8988T (cell line): Measurements from ENCODE around the gene CSTB.

ENCODE experiments used
- DNase-seq: peaks from one replicate; pipeline ENCODE4 v3.0.0; 2011

CSTB gene

DNA sequence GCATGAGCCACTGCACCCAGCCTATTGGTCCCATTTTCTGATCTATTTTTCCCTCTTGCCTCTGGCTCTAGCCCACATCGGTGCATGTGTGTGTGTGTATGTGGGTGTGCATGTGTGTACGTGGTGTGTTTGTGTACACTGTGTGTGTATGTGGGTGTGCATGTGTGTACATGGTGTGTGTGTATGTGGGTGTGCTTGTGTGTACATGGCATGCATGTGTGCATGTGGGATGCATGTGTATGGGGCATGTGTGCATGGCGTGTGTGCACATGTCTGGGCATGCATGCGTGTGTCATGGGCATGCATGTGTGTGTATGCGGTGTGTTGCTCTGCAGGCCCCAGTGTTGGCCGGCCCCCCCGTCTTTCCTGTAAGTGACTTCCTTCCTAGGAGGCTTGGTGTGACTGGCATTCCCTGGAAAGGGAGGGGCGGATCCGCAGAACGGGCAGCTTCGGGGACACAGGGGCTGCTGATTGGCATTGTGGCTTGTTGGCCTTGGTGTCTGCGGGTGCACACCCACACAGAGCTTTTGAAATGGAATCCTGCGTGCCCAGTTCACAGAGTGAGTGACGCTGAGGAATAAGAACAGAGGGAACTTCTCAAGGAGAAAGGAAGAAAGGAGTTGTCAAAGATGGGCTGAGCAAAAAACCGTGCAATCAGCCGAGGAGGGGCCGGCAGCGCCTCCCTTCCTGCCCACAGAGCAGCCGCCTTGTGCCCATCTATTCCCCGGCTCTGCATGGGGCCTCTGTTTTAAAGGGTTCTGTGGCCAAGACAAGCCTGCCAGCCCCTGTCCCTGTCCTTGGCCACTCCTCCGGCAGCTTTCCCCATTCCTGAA lies 49.2 kb downstream of the CSTB start:
- DNase-seq: no peak
